ENCODE measurements around the gene ZNF423.

ZNF423 gene

DNA sequence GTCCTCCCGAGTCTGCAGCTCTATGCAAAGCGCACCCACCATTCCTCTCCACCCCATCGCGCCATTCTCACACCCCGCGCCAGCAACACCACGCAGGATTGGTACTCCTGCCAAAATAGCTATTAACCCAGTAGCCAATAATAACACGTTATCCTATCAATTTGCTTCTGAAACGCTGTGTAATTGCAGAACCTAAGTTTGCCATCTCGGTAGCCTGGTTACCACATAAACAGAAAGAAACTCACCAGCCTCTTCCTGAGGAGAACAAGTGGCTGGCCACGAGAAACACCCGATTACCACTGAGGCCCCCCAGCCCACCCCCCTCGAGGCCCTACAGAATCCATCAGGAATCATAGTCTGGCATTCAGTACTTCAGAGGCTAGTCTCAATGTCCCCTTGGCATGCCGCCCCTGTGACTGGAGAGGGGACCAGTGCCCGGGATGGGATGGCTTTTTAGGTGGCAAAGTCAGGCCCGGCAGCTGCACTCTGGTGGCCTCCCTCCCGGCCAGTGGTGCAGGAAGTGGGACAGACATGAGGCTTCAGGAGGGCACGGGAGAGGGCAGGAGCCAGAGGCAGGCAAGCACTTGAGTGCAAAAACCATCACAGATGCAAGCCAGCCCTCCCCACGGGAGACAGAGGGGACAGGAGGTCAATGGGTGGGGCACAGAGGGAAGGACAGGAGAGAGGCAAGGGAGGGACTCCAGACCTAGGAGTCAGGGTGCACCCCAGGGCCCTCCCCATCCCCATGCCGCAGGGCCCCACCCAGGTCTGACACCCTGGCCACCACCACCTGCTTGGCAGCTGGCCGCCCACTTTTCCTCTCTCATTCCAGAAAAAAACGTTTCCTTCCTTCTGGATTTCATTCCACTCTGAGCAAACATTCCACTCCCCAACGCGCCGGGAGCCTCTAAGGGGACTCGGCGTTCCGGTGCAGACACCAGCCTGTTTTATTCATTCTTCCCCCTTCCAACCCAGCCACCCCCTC lies 192.5 kb downstream of the ZNF423 start:
- no peak for DNase-seq (ENCODE audit: low spot score)

DNA sequence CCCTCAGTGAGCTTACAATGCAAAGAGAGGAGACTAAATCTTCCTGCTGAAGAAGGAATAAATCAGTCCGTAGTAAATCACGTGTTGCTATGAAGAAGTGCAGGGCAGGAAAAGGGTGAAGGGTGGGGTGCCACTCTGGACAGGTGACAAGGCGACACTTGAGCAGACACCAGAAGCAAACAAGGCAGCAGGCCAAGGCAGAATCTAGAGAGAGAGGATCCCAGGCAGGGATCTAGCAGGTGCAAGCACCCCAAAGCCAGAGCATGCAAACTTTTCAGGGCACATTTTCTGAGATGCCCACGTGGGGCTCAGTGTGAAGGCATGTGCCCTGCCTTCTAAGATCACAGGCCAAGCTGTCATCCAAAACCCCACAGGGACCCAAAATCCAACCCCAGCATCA lies 193.3 kb downstream of the ZNF423 start:
- no peak for DNase-seq (ENCODE audit: low spot score)

DNA sequence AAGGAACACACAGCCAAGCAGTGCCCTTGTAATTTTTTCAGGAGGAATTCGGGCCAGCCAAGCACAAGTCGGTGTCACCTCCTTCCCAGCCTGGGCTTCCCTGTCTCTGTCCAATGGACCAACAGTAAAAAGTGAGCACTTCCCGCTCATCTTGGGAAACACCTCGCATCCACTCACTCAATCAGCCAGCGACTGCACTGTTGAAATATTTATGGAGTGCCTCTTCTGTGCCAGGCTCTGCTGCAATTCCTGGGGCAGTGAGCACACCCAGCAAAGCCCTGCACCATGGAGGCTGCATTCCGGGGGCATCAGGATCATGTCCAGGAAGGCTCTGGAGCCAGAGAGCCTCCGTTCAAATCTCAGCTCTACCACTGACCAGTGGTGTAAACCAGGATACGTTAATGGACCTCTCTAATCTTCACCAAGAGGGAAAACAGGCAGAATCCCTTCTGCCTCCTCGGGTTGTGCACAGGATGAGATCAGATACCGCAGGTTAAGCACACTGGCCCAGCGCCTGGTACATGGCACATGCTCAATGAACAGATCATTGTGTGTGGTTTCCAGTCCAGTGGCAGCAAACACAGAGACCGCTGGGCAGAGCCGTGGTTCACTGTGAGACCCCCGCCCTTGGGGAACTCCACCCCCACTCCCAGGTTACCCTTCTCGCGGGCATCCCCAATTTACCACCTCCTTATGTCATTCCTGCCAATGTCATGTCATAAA lies 194.3 kb downstream of the ZNF423 start:
- DNase-seq (ENCODE audit: low spot score) = no peak

DNA sequence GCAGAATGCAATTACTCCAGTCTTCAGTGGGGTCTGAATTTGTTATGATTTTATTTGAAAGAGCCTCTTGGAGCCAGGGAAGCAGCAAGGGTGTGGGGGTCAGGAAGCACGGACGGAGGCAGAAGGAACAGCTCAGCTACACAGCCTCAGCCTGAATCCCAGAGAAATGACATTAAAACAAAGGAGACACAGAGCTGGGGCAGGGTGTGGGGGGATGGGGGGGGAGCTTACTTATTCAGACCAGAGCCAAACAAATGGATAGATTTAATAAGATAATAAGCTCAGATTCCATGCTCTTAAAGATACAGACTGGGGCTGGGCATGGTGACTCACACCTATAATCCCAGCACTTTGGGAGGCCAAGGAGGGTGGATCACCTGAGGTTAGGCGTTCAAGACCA lies 195.3 kb downstream of the ZNF423 start:
- no peak for DNase-seq (ENCODE audit: low spot score)

- no peak for DNase-seq (ENCODE audit: low spot score)
These were observed 196.6 kb downstream of the ZNF423 start for GRCh38 chr16:49659356-49659755.

DNA sequence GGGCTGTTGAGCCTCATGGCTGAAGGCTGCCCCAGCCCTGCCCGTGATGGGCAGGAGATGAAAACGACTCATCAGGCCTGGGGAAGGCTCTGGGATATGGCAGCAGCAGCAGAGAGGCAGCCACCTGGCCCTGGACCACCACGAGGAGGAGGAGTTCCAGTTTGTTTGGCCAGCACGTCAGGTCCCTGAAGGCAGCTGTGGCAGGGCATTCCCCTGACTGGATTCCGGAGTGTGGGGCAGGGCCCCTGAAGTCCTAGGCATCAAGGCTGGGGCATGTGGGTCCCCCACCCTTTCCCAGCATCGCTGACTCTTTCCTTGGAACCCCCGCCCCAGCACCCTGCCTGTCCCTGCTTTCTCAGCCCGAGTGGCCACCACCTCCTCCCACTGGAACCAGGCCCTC lies 197.4 kb downstream of the ZNF423 start:
- DNase-seq (ENCODE audit: low spot score) = no peak

- DNase-seq (ENCODE audit: low spot score) = no peak
These were observed 198.0 kb downstream of the ZNF423 start for GRCh38 chr16:49657736-49658465.

GRCh38 chr16:49654425-49654824 lies 201.5 kb downstream of the ZNF423 start:
- no peak for DNase-seq (ENCODE audit: low spot score)

GRCh38 chr16:49653577-49653976 lies 202.3 kb downstream of the ZNF423 start:
- no peak for DNase-seq (ENCODE audit: low spot score)

DNA sequence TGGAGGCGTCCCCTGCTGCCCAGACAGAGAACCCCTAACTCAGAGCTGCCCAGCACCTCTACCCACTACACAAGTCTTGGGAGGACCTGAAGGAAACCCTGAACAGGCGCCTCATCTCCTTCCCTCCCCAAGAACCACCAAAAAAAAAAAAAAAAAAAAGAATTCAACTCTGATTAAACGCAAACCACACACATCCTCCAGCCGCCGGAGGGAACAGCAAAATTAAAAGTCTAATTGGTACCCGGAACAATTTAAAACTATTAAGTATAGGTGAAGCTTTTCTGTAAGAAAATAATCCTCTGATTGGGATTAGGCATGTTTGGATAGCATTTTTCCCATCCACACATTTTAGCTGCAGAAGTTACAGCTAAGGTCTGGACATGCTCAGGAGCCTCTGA lies 202.7 kb downstream of the ZNF423 start:
- DNase-seq (ENCODE audit: low spot score) = no peak

- no peak for DNase-seq (ENCODE audit: low spot score)
These were observed 203.3 kb downstream of the ZNF423 start for GRCh38 chr16:49652456-49653172.

DNA sequence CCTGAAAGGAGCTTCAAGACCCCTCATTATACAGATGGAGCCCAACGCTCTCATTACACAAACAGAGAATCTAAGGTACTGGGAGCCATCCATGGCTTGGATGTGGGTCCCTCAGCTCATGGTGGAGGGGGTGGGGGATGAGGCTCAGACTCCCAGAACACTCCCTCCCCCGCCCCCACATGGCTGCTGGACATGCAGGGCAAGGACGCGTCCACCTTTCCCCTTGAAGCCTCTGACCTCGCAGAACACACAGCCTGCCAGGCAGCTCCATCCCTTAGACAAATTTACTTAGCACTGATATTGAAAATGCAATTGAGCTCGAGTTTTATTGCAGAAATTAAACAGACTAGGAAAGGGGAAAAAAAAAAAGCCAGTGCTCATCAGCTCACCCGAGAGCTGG lies 203.9 kb downstream of the ZNF423 start:
- DNase-seq (ENCODE audit: low spot score) = no peak

DNA sequence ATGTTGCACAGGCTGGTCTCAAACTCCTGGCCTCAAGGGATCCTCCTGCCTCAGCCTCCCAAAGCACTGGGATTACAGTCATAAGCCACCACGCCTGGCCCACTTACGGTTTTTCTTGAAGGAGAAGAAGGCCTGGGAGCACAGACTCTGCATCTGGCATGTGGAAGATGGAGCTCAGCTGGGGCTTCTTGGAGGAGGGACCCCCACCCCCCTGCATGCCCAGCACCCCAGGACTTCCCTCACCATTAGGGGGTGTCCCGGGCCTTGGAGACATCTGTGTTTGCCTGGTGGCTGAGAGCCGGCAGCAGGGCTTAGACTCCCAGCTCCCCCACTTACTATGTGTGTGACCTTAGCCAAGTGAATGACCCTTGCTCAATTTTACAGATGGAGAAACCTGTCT lies 204.7 kb downstream of the ZNF423 start:
- DNase-seq (ENCODE audit: low spot score) = no peak

- DNase-seq (ENCODE audit: low spot score) = no peak
These were observed 205.3 kb downstream of the ZNF423 start for GRCh38 chr16:49650603-49651002.

- DNase-seq (ENCODE audit: low spot score) = no peak
These were observed 206.7 kb downstream of the ZNF423 start for GRCh38 chr16:49649013-49649765.

GRCh38 chr16:49647673-49648072 lies 208.2 kb downstream of the ZNF423 start:
- DNase-seq (ENCODE audit: low spot score) = no peak

GRCh38 chr16:49645263-49645662 lies 210.6 kb downstream of the ZNF423 start:
- DNase-seq (ENCODE audit: low spot score) = no peak

GRCh38 chr16:49644145-49644463 lies 211.8 kb downstream of the ZNF423 start:
- no peak for DNase-seq (ENCODE audit: low spot score)

DNA sequence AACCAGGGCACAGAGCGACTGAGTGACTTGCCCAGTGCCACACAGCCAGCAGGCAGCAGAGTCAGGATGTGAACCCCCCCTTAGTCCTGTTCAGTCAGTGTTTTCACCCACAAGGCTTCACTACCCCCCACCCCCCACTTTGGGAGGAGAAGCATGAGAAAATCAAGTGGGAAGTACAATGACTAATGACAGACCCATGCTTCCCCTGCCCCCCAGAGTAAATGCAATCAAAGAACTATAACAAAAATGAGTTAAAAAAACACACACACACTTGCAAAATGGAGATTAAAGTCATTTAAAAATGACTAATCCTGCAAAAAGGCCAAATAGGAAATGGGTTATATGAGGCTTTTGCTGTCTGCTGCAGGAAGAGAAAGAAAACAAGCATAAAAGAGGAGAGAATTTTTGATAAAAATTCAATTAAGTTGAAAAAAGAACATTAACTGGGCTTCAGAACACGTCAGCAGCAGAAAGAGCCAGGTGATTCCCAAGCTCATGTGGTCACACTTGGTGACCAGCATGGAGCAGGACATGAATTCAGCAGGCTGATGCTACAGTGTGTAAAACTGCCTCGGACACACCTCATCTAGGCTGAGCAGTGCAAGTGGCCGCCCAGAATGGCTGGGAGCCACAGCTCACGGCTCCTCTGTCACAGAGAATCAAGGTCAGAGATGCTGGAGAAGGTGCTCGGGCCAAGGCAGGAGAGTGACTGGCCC lies 212.3 kb downstream of the ZNF423 start:
- DNase-seq (ENCODE audit: low spot score) = no peak

- DNase-seq (ENCODE audit: low spot score) = no peak
These were observed 214.7 kb downstream of the ZNF423 start for GRCh38 chr16:49641250-49641649.

- DNase-seq (ENCODE audit: low spot score) = no peak
These were observed 215.3 kb downstream of the ZNF423 start for GRCh38 chr16:49640581-49640980.

Data from activated CD4-positive, alpha-beta T cell treated with anti-CD3 and anti-CD28 coated beads, Interleukin-2, Interleukin-4, amounts not matched to agents 100 ng/mL and 50 ng/mL, durations not matched to agents 16 hours and 8 hours (primary cell).